WERI-Rb-1 (cell line): ENCODE measurements around the gene SERPINA10.

Experiments
- DNase-seq: peaks from one replicate; pipeline ENCODE4 v3.0.0-alpha.2; 2020
- H3K27ac ChIP-seq: fragments of 250-450 bp; sonication (Bioruptor Pico); 2 replicates; pipeline ENCODE4 v1.5.1; 2020; ENCODE audit warnings: mild to moderate bottlenecking, moderate library complexity
- H3K27me3 ChIP-seq: fragments of 250-450 bp; sonication (Bioruptor Pico); 2 replicates; pipeline ENCODE4 v1.5.1; 2021; ENCODE audit warnings: mild to moderate bottlenecking, low read depth, moderate library complexity; ENCODE audit not compliant: insufficient read depth, severe bottlenecking
- H3K36me3 ChIP-seq: fragments of 250-450 bp; sonication (Bioruptor Pico); 2 replicates; pipeline ENCODE4 v1.5.1; 2020; ENCODE audit warnings: mild to moderate bottlenecking, moderate library complexity
- H3K4me3 ChIP-seq: 2 replicates; pipeline ENCODE4 v1.5.1; 2011; ENCODE audit warnings: low read depth, mild to moderate bottlenecking, control low read depth, low read length
- H3K9me3 ChIP-seq: fragments of 250-450 bp; sonication (Bioruptor Pico); 2 replicates; pipeline ENCODE4 v1.5.1; 2021; ENCODE audit warnings: mild to moderate bottlenecking, moderate library complexity; ENCODE audit not compliant: severe bottlenecking
- CTCF ChIP-seq: IDR thresholded peaks from 2 replicates; pipeline ENCODE4 v1.5.1; 2011; ENCODE audit warnings: low read depth, mild to moderate bottlenecking, control low read depth, inconsistent platforms, low read length

SERPINA10 gene

GRCh38 chr14:94293578-94293924 is 483 bp upstream of the SERPINA10 start:
- Histone ChIP-seq H3K36me3 (no peaks in the 10 kb centered on the region), H3K27ac (no peak overlapping the region), H3K9me3 (no peaks in the 10 kb centered on the region), H3K4me3 (no peak overlapping the region), H3K27me3 (no peaks in the 10 kb centered on the region)
- no peak for DNase-seq
- TF ChIP-seq CTCF: no peak

GRCh38 chr14:94292526-94292871 is 569 bp downstream of the SERPINA10 start:
- no peak for TF ChIP-seq CTCF
- no peak overlapping the region for H3K27ac ChIP-seq
- no peaks in the 10 kb centered on the region for H3K27me3 ChIP-seq

GRCh38 chr14:94291906-94292525 is 1.1 kb downstream of the SERPINA10 start:
- Histone ChIP-seq H3K27ac (no peak overlapping the region), H3K36me3 (no peaks in the 10 kb centered on the region), H3K27me3 (no peaks in the 10 kb centered on the region), H3K9me3 (peaks cover 3% of the 10 kb centered on the region), H3K4me3 (no peak overlapping the region)
- no peak for TF ChIP-seq CTCF
- DNase-seq: no peak

More at GRCh38 chr14:94292526-94292871, 569 bp downstream of the SERPINA10 start:
- peaks cover 3% of the 10 kb centered on the region for H3K9me3 ChIP-seq
- no peak overlapping the region for H3K4me3 ChIP-seq
- no peak for DNase-seq
- H3K36me3 ChIP-seq: no peaks in the 10 kb centered on the region

GRCh38 chr14:94291159-94291905 is 1.7 kb downstream of the SERPINA10 start:
- Histone ChIP-seq H3K36me3 (no peaks in the 10 kb centered on the region), H3K27ac (no peak overlapping the region), H3K9me3 (peaks cover 3% of the 10 kb centered on the region), H3K4me3 (no peak overlapping the region), H3K27me3 (no peaks in the 10 kb centered on the region)
- DNase-seq: no peak
- no peak for TF ChIP-seq CTCF

GRCh38 chr14:94290197-94290596 is 2.9 kb downstream of the SERPINA10 start:
- TF ChIP-seq CTCF: no peak
- no peaks in the 10 kb centered on the region for H3K36me3 ChIP-seq
- H3K27me3 ChIP-seq: no peaks in the 10 kb centered on the region

More at GRCh38 chr14:94290197-94290596, 2.9 kb downstream of the SERPINA10 start:
- no peak overlapping the region for H3K4me3 ChIP-seq
- H3K27ac ChIP-seq: no peak overlapping the region
- H3K9me3 ChIP-seq: peaks cover 3% of the 10 kb centered on the region
- no peak for DNase-seq
